ENCODE results near the gene CCL11.

GRCh38 chr17:34249478-34249877 is 36.1 kb upstream of the CCL11 start:
- TF ChIP-seq, protein P1, sequence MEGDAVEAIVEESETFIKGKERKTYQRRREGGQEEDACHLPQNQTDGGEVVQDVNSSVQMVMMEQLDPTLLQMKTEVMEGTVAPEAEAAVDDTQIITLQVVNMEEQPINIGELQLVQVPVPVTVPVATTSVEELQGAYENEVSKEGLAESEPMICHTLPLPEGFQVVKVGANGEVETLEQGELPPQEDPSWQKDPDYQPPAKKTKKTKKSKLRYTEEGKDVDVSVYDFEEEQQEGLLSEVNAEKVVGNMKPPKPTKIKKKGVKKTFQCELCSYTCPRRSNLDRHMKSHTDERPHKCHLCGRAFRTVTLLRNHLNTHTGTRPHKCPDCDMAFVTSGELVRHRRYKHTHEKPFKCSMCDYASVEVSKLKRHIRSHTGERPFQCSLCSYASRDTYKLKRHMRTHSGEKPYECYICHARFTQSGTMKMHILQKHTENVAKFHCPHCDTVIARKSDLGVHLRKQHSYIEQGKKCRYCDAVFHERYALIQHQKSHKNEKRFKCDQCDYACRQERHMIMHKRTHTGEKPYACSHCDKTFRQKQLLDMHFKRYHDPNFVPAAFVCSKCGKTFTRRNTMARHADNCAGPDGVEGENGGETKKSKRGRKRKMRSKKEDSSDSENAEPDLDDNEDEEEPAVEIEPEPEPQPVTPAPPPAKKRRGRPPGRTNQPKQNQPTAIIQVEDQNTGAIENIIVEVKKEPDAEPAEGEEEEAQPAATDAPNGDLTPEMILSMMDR (IDR thresholded peaks at IDR 0.05; ENCODE audit: low read depth, low read length, missing input control), result no peak
- TF ChIP-seq YY1 (IDR thresholded peaks at IDR 0.05), result no peak
- TF ChIP-seq REST (IDR thresholded peaks at IDR 0.05), result no peak
- no peak for TF ChIP-seq EGR1 (IDR thresholded peaks at IDR 0.05; ENCODE audit: low read depth in 2 of 2)
- TF ChIP-seq TAF1 (conservative IDR thresholded peaks at IDR 0.05), result no peak
- no peak for TF ChIP-seq SP1 (IDR thresholded peaks at IDR 0.05)
- TF ChIP-seq, protein P2, sequence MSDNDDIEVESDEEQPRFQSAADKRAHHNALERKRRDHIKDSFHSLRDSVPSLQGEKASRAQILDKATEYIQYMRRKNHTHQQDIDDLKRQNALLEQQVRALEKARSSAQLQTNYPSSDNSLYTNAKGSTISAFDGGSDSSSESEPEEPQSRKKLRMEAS (IDR thresholded peaks at IDR 0.05), result no peak
- TF ChIP-seq JUND (IDR thresholded peaks at IDR 0.05), result no peak
- TF ChIP-seq ZBTB33 (IDR thresholded peaks at IDR 0.05), result no peak
- TF ChIP-seq RAD21 (IDR thresholded peaks at IDR 0.05), result no peak
- no peak for TF ChIP-seq GABPA (IDR thresholded peaks at IDR 0.05 in 1 of 2, conservative IDR thresholded peaks at IDR 0.05 in 1 of 2)
- TF ChIP-seq RXRA (IDR thresholded peaks at IDR 0.05), result no peak
- TF ChIP-seq NR2F2 (IDR thresholded peaks at IDR 0.05), result no peak

Measured in liver (tissue), 3 donors.